Neutrophil (primary cell): Measurements from ENCODE around the gene TDRD7.

ENCODE experiments used
- H3K27ac ChIP-seq: fragments of 200-600 bp; sonication (generic); 2 replicates; pipeline ENCODE4 v1.5.1; 2016; ENCODE audit warnings: mild to moderate bottlenecking, moderate library complexity
- H3K27me3 ChIP-seq: fragments of 200-600 bp; sonication (generic); 2 replicates; pipeline ENCODE4 v1.6.0; 2016; ENCODE audit warnings: mild to moderate bottlenecking
- H3K36me3 ChIP-seq: fragments of 200-600 bp; sonication (generic); 2 replicates; pipeline ENCODE4 v1.5.1; 2017
- H3K4me1 ChIP-seq, 2 experiments: fragments of 200-600 bp in 1 of 2; sonication (generic) in 1 of 2; 1 replicate in 1 of 2; 2 replicates in 1 of 2; pipeline versions ENCODE4 v1.5.1 to v1.6.1; 2013 to 2016; ENCODE audit warnings: low read depth in 1 of 2, low read length in 1 of 2, mild to moderate bottlenecking in 1 of 2, moderate library complexity in 1 of 2; ENCODE audit not compliant: control insufficient read depth in 1 of 2, insufficient read depth in 1 of 2
- H3K4me3 ChIP-seq, 2 experiments: fragments of 200-600 bp in 1 of 2; sonication (generic) in 1 of 2; 1 replicate in 1 of 2; 2 replicates in 1 of 2; pipeline ENCODE4 v1.5.1; 2013 to 2016; ENCODE audit warnings: low read depth in 1 of 2, low read length in 1 of 2, mild to moderate bottlenecking in 1 of 2, moderate library complexity in 1 of 2
- H3K9me3 ChIP-seq: fragments of 200-600 bp; sonication (generic); 2 replicates; pipeline ENCODE4 v1.5.1; 2016
- TF ChIP-seq, protein P1 (sequence below): fragments of 200-600 bp; sonication (generic); IDR thresholded peaks from 2 replicates; pipeline ENCODE4 v1.5.1; 2016; ENCODE audit warnings: antibody characterized with exemption

TDRD7 gene

DNA sequence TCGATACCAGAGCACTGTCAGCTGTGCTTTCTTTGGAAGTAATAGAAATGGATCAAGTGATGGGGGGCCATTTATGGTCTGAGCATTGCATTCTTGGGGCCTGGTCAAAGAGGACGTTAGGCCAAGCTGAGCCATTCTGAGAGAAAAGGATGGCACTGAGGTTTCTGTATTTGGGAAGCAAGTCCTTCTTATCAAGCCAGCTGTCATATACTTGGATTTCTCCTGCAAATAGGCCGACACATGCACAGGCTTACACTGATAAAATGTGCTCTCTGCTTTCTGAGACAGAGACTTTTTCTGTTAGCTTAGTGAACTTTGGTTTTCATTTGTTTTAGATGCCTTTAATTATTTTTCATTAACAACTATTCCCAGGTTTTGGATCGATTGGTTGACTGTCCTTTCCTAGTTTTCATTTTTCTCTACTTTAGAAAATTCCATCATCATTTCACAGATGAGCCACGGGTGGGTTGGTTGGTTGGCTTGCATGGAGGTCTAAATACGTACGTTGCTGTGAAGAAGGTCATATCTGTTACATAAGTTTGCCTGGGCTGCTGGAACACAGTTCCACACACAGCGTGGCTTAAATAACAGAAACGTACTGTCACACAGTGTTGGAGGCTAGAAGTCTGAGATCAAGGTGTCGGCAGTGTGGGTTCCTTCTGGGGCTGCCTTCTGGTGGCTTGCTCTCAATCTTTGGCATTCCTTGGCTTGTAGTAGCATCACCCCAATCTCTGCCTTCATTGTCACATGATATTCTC lies 109.9 kb downstream of the TDRD7 start:
- H3K36me3 ChIP-seq, result no peaks in the 10 kb centered on the region
- TF ChIP-seq, protein P1, sequence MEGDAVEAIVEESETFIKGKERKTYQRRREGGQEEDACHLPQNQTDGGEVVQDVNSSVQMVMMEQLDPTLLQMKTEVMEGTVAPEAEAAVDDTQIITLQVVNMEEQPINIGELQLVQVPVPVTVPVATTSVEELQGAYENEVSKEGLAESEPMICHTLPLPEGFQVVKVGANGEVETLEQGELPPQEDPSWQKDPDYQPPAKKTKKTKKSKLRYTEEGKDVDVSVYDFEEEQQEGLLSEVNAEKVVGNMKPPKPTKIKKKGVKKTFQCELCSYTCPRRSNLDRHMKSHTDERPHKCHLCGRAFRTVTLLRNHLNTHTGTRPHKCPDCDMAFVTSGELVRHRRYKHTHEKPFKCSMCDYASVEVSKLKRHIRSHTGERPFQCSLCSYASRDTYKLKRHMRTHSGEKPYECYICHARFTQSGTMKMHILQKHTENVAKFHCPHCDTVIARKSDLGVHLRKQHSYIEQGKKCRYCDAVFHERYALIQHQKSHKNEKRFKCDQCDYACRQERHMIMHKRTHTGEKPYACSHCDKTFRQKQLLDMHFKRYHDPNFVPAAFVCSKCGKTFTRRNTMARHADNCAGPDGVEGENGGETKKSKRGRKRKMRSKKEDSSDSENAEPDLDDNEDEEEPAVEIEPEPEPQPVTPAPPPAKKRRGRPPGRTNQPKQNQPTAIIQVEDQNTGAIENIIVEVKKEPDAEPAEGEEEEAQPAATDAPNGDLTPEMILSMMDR, result no peak
- no peak overlapping the region for H3K27ac ChIP-seq

DNA sequence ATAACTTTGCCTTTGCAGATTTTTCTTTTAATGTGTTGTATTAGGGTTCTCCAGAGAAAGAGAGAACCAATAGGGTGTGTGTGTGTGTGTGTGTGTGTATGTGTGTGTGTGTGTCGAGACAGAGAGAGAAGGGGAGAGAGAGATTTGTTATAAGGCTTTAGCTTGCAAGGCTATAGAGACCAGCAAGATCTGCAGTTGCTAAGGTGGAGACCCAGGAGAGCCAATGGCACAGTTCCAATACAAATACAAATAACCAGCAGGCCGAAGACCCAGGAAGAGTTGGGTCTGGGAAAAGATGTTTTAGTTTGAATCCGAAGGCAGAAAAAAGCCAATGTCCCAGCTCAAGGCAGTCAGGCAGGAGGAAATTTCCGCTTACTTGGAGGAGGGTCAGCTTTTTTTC lies 112.5 kb downstream of the TDRD7 start:
- no peaks in the 10 kb centered on the region for H3K36me3 ChIP-seq
- TF ChIP-seq, protein P1, result no peak
- no peaks in the 10 kb centered on the region for H3K4me1 ChIP-seq
- no peaks in the 10 kb centered on the region for H3K9me3 ChIP-seq
- no peak overlapping the region for H3K27ac ChIP-seq
- H3K4me3 ChIP-seq, result no peak overlapping the region
- peaks cover 22% of the 10 kb centered on the region for H3K27me3 ChIP-seq

More for the DNA sequence above, 109.9 kb downstream of the TDRD7 start:
- Histone ChIP-seq H3K27me3 (peaks cover 47% of the 10 kb centered on the region), H3K9me3 (no peaks in the 10 kb centered on the region), H3K4me1 (no peaks in the 10 kb centered on the region), H3K4me3 (no peak overlapping the region)

DNA sequence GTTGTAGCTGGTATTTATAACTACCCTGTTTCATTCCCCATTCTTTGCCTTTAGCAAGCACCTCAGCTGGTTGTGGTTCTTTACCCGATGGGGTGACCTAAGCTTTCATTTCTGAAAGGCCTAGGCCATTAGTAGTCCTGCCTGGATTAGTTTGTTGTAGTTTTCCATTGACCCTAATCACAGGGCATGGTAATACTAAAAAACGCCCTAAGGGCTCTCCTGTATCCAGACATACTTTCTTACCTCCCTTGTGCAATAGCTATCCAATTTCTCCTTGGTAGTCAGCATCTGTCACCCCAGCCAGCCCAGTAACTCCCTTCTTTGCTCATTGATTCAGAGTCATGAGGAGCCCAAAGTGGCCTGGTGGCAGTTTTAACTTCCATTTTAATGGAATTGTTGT lies 113.6 kb downstream of the TDRD7 start:
- Histone ChIP-seq H3K27me3 (peaks cover 11% of the 10 kb centered on the region), H3K27ac (no peak overlapping the region), H3K4me1 (no peaks in the 10 kb centered on the region), H3K4me3 (no peak overlapping the region), H3K36me3 (no peaks in the 10 kb centered on the region), H3K9me3 (no peaks in the 10 kb centered on the region)
- TF ChIP-seq, protein P1, result no peak

DNA sequence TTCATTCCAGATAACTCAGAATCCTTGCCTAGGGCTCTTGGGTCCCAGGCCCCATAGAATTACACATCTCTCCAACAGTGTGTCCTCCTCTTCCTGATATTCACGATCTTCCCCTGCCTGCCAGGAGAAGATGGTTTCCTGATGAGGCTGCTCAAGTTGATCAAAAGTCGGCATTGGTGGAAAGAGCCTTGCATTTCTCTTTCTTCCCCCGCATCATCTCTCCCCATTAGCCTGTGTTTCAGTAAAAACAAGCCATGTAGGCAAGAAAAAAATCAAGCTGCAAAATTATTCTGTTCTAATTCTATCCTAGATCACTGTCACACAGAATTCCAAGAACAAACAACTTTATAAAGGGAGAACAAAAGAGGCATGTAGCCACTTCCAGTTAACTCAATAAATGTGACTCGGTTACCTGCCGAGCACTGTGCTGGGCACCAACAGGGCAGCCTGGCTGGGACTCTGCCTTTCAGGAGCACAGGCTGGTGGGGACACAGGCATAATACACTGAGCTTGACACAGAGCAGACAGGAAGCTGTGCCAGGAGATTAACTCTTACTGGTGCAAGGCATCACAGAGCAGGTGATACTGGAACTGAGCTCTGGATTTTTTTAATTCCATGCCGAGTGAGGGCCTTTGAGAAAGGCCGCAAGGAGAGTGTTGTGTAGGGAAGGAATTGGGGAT lies 115.1 kb downstream of the TDRD7 start:
- H3K27ac ChIP-seq, result no peak overlapping the region
- no peaks in the 10 kb centered on the region for H3K4me1 ChIP-seq
- no peaks in the 10 kb centered on the region for H3K9me3 ChIP-seq
- TF ChIP-seq, protein P1, result no peak
- H3K36me3 ChIP-seq, result no peaks in the 10 kb centered on the region
- no peak overlapping the region for H3K4me3 ChIP-seq
- no peaks in the 10 kb centered on the region for H3K27me3 ChIP-seq

DNA sequence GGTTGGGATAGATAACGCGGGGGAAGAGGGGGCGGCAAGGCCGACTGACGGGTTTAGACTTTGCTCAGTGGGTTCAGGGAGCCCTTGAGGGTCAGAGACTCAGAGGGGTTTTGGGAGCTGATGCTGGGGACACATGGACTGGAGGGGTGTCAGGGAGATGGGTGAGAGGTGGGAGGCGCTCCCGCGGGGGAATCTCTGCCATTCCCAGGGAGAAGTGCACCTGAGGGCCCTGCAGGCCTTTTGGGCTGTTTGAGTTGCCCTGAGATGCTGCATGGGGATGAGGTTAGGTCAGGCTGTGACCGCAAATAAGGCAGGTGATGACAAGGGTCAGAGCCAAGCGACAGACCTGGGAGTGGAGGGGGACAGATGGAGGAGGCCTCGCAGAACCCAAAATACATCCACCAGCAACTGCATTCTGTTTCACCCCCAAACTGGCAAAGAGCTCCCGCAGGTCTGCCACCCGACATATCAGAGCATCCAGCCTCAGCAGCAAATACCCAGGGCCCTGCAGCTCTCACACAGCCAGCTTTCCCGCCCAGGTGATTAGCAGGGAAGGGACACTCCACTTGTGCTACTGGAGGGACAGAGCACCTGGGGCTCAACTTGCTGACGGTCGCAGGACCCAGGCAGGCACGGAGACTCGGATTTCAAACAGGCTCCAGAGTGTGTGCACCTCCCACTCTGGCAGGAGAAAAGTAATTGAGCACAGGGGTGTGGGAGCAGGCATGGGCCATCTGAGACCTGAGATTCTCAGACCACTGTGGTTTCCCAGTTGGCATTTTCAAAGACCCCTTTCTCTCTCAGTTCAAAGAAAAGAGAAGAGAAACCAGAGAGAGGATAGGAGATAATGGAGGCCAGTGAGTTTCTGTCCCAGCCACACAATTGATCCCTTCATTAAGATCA lies 116.0 kb downstream of the TDRD7 start:
- H3K9me3 ChIP-seq, result no peaks in the 10 kb centered on the region
- H3K27ac ChIP-seq, result no peak overlapping the region
- no peaks in the 10 kb centered on the region for H3K4me1 ChIP-seq
- no peaks in the 10 kb centered on the region for H3K27me3 ChIP-seq
- no peak overlapping the region for H3K4me3 ChIP-seq
- TF ChIP-seq, protein P1, result no peak
- no peaks in the 10 kb centered on the region for H3K36me3 ChIP-seq
